ENCODE results near the gene ZSWIM4. TPM values are rescaled to one million over a fixed set of nuclear protein-coding genes. Genes with fewer than 3 reads are reported as not detected.

ZSWIM4 gene
- total RNA-seq, 6 donors from 2014 or later = 7.3 to 22.6 (median 10.1) TPM

DNA sequence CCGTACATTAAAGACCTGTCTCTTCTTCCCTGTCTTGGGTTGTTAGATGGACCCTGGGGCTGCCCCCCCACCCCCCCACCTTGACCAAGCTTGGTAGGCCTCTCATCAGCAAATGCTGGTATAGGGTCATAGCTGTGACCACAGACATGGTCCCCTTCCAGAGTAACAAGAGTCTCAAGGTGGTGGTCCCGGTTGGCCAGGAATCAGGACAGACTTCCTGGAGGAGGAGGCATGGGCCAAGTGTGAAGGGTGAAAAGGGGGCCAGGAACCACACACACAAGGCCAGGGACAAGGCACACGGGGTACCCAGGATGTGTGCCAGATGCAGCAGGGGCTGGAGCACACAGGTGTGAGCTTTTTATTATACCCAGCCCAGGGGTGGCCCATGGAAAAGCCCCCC is 32.0 kb upstream of the ZSWIM4 start:
- ATAC-seq (ENCODE audit: low FRiP score in 2 of 2) = no peak
- Histone ChIP-seq H3K27ac (no peak overlapping the region), H3K9me3 (no peaks in the 10 kb centered on the region), H3K4me1 (peaks cover 7 to 24% (median 18%) of the 10 kb centered on the region in 4 donors), H3K36me3 (peaks cover 7 to 56% (median 42%) of the 10 kb centered on the region in 4 donors), H3K27me3 (no peaks in the 10 kb centered on the region), H3K4me3 (no peak overlapping the region)
- TF ChIP-seq POLR2A (IDR thresholded peaks at IDR 0.05) = no peak
- TF ChIP-seq EP300 (IDR thresholded peaks at IDR 0.05) = no peak
- TF ChIP-seq, protein P1, sequence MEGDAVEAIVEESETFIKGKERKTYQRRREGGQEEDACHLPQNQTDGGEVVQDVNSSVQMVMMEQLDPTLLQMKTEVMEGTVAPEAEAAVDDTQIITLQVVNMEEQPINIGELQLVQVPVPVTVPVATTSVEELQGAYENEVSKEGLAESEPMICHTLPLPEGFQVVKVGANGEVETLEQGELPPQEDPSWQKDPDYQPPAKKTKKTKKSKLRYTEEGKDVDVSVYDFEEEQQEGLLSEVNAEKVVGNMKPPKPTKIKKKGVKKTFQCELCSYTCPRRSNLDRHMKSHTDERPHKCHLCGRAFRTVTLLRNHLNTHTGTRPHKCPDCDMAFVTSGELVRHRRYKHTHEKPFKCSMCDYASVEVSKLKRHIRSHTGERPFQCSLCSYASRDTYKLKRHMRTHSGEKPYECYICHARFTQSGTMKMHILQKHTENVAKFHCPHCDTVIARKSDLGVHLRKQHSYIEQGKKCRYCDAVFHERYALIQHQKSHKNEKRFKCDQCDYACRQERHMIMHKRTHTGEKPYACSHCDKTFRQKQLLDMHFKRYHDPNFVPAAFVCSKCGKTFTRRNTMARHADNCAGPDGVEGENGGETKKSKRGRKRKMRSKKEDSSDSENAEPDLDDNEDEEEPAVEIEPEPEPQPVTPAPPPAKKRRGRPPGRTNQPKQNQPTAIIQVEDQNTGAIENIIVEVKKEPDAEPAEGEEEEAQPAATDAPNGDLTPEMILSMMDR (IDR thresholded peaks at IDR 0.05) = no peak
- no peak for TF ChIP-seq POLR2AphosphoS5 (IDR thresholded peaks at IDR 0.05)
- DNase-seq = no peak
- 89 to 91% methylated on average over 3 of the region's 3 CpGs for WGBS, 2 donors

DNA sequence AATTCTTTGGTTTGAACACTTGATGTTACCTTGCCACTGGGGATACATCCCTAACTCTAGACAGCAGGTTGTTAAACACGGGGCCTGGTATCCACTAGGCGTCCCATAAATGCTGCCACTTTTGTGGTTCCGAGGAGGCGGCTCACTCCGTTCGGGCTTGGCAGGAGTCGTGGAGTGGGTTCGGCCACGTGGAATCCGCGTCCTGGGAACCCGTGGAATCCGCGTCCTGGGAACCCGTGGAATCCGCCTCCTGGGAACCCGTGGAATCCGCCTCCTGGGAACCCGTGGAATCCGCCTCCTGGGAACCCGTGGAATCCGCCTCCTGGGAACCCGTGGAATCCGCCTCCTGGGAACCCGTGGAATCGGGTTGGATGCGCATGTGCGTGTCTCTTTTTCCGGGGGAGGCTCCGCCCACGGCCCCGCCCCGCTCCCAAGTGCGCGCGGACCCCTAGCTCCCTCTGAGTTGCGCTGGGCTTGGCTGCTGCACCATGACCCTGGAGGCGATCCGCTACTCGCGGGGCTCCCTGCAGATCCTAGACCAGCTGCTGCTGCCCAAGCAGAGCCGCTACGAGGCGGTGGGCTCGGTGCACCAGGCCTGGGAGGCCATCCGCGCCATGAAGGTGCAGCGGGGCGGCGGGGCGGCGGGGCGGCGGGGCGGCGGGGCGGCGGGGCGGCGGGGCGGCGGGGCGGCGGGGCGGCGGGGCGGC is 31.0 kb upstream of the ZSWIM4 start, which contains the start of gene MRI1:
TSS of gene MRI1 (plus strand) at position 422 of the 707 bp plus-strand sequence. CDS start at position 489, 67 bp downstream.
- TF ChIP-seq, protein P1 (IDR thresholded peaks at IDR 0.05) = no peak
- TF ChIP-seq EP300 (IDR thresholded peaks at IDR 0.05) (no peak), POLR2AphosphoS5 (IDR thresholded peaks at IDR 0.05) (peak in 1 of 2 donors; percentile 47), POLR2A (IDR thresholded peaks at IDR 0.05) (peak in 1 of 4 donors; percentile 60)
- H3K9me3 ChIP-seq = no peaks in the 10 kb centered on the region
- ATAC-seq (ENCODE audit: low FRiP score in 2 of 2) (peak; percentile 78 to 94), DNase-seq (peak; percentile 69 to 96)
- H3K27ac ChIP-seq = peak within 1 kb of the TSS; percentile 66 to 80 (median 79)
- H3K4me1 ChIP-seq = peaks cover 7 to 24% (median 18%) of the 10 kb centered on the region in 4 donors
- H3K36me3 ChIP-seq = peaks cover 10 to 56% (median 43%) of the 10 kb centered on the region in 4 donors
- WGBS, 2 donors = 27 to 35% methylated on average over 5 to 36 of the region's 67 CpGs
- H3K4me3 ChIP-seq = peak within 1 kb of the TSS; percentile 68 to 94 (median 92)
- no peaks in the 10 kb centered on the region for H3K27me3 ChIP-seq

DNA sequence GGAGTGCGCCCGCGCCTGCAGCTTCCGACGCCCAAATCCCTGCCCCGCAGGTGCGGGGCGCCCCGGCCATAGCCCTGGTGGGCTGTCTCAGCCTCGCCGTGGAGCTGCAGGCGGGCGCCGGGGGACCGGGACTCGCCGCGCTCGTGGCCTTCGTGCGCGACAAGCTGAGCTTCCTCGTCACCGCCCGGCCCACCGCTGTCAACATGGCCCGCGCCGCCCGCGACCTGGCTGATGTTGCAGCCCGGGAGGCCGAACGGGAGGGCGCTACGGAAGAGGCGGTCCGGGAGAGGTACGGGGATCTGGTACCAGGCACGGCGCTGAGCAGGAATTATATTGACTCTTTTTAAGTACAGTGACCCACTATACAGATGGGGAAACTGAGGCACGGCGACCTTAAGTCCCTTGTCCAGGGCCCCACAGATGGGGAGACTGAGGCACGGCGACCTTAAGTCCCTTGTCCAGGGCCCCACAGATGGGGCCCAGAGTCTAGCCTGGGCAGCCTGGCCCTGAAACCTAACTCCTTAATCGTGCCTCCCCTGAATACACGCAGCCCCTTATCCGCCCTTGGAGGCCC is 30.3 kb upstream of the ZSWIM4 start:
- H3K9me3 ChIP-seq = no peaks in the 10 kb centered on the region
- TF ChIP-seq POLR2A (IDR thresholded peaks at IDR 0.05) = no peak
- TF ChIP-seq POLR2AphosphoS5 (IDR thresholded peaks at IDR 0.05) = no peak
- TF ChIP-seq, protein P1 (IDR thresholded peaks at IDR 0.05) = no peak
- no peak for TF ChIP-seq EP300 (IDR thresholded peaks at IDR 0.05)
- peaks cover 7 to 24% (median 18%) of the 10 kb centered on the region in 4 donors for H3K4me1 ChIP-seq
- WGBS, 2 donors = 5 to 6% methylated on average over 7 to 11 of the region's 48 CpGs
- peaks cover 13 to 56% (median 46%) of the 10 kb centered on the region in 4 donors for H3K36me3 ChIP-seq
- H3K27ac ChIP-seq = peak overlapping the region; percentile 66 to 80 (median 79)
- no peaks in the 10 kb centered on the region for H3K27me3 ChIP-seq
- peak overlapping the region; percentile 68 to 94 (median 92) for H3K4me3 ChIP-seq
- ATAC-seq (ENCODE audit: low FRiP score in 2 of 2) (peak in 1 of 2 donors; percentile 46), DNase-seq (peak; percentile 31 to 91)

DNA sequence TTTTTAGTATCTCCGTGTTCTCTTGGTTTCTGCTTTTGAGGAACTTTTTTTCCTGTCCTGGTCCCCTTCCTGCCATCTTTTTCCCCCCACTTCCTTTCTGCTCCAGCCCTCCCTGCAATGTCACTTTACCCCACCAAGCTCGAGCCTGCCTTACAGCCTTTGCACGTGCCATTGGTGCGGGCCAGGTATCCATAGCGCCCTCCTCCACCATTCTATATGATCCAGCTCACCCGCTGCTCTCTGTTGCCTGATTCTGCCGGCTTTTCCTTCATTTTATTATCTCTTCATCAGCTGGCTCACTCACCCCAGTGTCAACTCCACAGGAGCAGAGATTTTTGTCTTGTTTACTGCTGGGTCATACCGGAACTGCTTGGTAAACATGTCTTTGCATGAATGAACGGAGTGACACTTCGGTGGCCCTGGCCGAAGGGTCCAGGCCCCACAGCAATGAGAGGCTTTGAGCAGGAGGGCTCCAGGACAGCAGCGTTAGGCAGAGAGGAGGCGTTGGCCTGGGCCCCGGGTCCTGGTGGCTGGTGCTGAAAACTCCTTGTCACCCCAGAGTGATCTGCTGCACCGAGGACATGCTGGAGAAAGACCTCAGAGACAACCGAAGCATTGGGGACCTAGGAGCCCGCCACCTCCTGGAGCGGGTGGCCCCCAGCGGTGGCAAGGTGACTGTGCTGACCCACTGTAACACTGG is 29.7 kb upstream of the ZSWIM4 start:
- no peak for TF ChIP-seq POLR2AphosphoS5 (IDR thresholded peaks at IDR 0.05)
- no peak for TF ChIP-seq POLR2A (IDR thresholded peaks at IDR 0.05)
- no peak for TF ChIP-seq EP300 (IDR thresholded peaks at IDR 0.05)
- TF ChIP-seq, protein P1 (IDR thresholded peaks at IDR 0.05) = no peak
- Histone ChIP-seq H3K4me1 (peaks cover 7 to 24% (median 18%) of the 10 kb centered on the region in 4 donors), H3K9me3 (no peaks in the 10 kb centered on the region), H3K36me3 (peaks cover 9 to 56% (median 46%) of the 10 kb centered on the region in 4 donors), H3K4me3 (peak overlapping the region; percentile 68 to 94 (median 92)), H3K27ac (peak overlapping the region; percentile 66 to 80 (median 79)), H3K27me3 (no peaks in the 10 kb centered on the region)
- WGBS, 2 donors = 50 to 53% methylated on average over 15 to 19 of the region's 19 CpGs
- no peak for ATAC-seq (ENCODE audit: low FRiP score in 2 of 2)
- DNase-seq = peak in 1 of 2 donors; percentile 57

Data from upper lobe of left lung (tissue), 6 donors.